Measurements from ENCODE around the gene AKR1D1. TPM values are rescaled to one million over a fixed set of nuclear protein-coding genes. Genes with fewer than 3 reads are reported as not detected.

Gene AKR1D1
- total and polyA plus RNA-seq, 10 of the 15 experiments (the other 5 are each of a cell fraction or from before 2014, with no cell fraction given) = 0.09 to 0.34 TPM; not detected in 8

DNA sequence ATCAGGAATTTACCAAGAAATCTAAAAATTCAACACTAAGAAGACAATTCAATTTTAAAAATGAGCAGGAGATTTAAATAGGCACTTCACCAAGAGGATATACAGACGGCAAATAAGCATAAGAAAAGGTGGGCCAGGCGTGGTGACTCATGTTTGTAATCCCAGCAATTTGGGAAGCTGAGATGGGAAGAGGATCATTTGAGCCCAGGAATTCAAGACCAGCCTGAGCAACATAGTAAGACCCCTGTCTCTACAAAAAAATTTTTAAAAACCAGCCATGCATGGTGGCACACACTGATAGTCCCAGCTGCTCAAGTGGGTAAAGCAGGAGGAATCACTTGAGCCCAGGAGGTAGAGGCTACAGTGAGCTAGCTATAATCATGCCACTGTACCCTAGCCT lies 3.5 kb upstream of the AKR1D1 start:
- no peak for FAIRE-seq
- H3K4me2 ChIP-seq (ENCODE audit: control insufficient read depth, insufficient read depth) = no peak overlapping the region
- H4K20me1 ChIP-seq (ENCODE audit: control insufficient read depth, insufficient read depth) = no peaks in the 10 kb centered on the region
- H2AFZ ChIP-seq (ENCODE audit: control insufficient read depth, low read depth, low read length) = no peak overlapping the region
- WGBS (ENCODE audit: insufficient coverage, insufficient replicate concordance, low lambda C conversion rate, missing lambda C conversion rate) = 49% methylated on average over 2 of the region's 2 CpGs
- POLR2A ChIA-PET = no interaction called here
- H3K27me3 ChIP-seq (replicated peaks in 1 of 2; ENCODE audit: control insufficient read depth in 2 of 2, insufficient read depth in 2 of 2, low read length in 1 of 2) = no peaks in the 10 kb centered on the region
- no peaks in the 10 kb centered on the region for H3K36me3 ChIP-seq (ENCODE audit: control insufficient read depth in 2 of 2, insufficient read depth in 2 of 2, low read length in 1 of 2)
- no peaks in the 10 kb centered on the region for H3K79me2 ChIP-seq (ENCODE audit: control insufficient read depth, insufficient read depth, low read length)
- peaks cover 6% of the 10 kb centered on the region; the same call in 2 of the 3 replicates for H3K9me3 ChIP-seq (replicated peaks; ENCODE audit: control insufficient read depth, insufficient read depth, low read length)
- H3K4me1 ChIP-seq (ENCODE audit: control insufficient read depth, insufficient read depth, low read length) = no peaks in the 10 kb centered on the region
- H3K4me3 ChIP-seq = no peak overlapping the region
- H3K27ac ChIP-seq (ENCODE audit: control insufficient read depth, insufficient read depth) = no peak overlapping the region
- CTCF ChIA-PET = no interaction called here
- H3K9ac ChIP-seq (ENCODE audit: control insufficient read depth, insufficient read depth, low read length) = no peak overlapping the region
- RAD21 ChIA-PET (ENCODE audit: unreplicated experiment) = no interaction called here
- SMC1A ChIA-PET (ENCODE audit: uncharacterized antibody, unreplicated experiment) = no interaction called here
- intact Hi-C loops (cut with micrococcal nuclease; ENCODE audit: unreplicated experiment) (no loop called here), in situ Hi-C loops (cut with MboI) (no loop called here)
- no peak for DNase-seq (ENCODE audit: low read depth, low spot score)
- no TSS peak for BruUV-seq (replicated peaks)
- ATAC-seq = no peak
- TF ChIP-seq, protein P1, sequence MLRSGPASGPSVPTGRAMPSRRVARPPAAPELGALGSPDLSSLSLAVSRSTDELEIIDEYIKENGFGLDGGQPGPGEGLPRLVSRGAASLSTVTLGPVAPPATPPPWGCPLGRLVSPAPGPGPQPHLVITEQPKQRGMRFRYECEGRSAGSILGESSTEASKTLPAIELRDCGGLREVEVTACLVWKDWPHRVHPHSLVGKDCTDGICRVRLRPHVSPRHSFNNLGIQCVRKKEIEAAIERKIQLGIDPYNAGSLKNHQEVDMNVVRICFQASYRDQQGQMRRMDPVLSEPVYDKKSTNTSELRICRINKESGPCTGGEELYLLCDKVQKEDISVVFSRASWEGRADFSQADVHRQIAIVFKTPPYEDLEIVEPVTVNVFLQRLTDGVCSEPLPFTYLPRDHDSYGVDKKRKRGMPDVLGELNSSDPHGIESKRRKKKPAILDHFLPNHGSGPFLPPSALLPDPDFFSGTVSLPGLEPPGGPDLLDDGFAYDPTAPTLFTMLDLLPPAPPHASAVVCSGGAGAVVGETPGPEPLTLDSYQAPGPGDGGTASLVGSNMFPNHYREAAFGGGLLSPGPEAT (IDR thresholded peaks at IDR 0.05; ENCODE audit: low read depth) = no peak
- TF ChIP-seq EP300 (IDR thresholded peaks at IDR 0.05; ENCODE audit: borderline replicate concordance in 1 of 2, control insufficient read depth in 1 of 2, low read depth in 2 of 2, low read length in 2 of 2) (no peak), ESRRA (IDR thresholded peaks at IDR 0.05; ENCODE audit: low read length) (no peak), YY1 (IDR thresholded peaks at IDR 0.05; ENCODE audit: low read depth, low read length) (no peak), ETV6 (conservative IDR thresholded peaks at IDR 0.05 in 1 of 2, IDR thresholded peaks at IDR 0.05 in 1 of 2; ENCODE audit: borderline replicate concordance in 1 of 2, low read depth in 1 of 2) (no peak), NRF1 (conservative IDR thresholded peaks at IDR 0.05; ENCODE audit: low read depth, low read length) (no peak), ZNF274 (IDR thresholded peaks at IDR 0.05; ENCODE audit: insufficient read depth, insufficient read length) (no peak), KLF5 (IDR thresholded peaks at IDR 0.05; ENCODE audit: partially characterized antibody) (no peak)
- TF ChIP-seq, protein P2, sequence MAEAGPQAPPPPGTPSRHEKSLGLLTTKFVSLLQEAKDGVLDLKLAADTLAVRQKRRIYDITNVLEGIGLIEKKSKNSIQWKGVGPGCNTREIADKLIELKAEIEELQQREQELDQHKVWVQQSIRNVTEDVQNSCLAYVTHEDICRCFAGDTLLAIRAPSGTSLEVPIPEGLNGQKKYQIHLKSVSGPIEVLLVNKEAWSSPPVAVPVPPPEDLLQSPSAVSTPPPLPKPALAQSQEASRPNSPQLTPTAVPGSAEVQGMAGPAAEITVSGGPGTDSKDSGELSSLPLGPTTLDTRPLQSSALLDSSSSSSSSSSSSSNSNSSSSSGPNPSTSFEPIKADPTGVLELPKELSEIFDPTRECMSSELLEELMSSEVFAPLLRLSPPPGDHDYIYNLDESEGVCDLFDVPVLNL (IDR thresholded peaks at IDR 0.05; ENCODE audit: low read depth, low read length) = no peak
- TF ChIP-seq, protein P3, sequence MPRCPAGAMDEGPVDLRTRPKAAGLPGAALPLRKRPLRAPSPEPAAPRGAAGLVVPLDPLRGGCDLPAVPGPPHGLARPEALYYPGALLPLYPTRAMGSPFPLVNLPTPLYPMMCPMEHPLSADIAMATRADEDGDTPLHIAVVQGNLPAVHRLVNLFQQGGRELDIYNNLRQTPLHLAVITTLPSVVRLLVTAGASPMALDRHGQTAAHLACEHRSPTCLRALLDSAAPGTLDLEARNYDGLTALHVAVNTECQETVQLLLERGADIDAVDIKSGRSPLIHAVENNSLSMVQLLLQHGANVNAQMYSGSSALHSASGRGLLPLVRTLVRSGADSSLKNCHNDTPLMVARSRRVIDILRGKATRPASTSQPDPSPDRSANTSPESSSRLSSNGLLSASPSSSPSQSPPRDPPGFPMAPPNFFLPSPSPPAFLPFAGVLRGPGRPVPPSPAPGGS (IDR thresholded peaks at IDR 0.05; ENCODE audit: borderline replicate concordance, insufficient read depth, low read depth, low read length, poor library complexity, severe bottlenecking) = no peak

Measured in GM12878 (cell line).